DND-41 (cell line): ENCODE results near the gene MCCC2.
"Not testable (repeated sequence)": the region's sequence is repeated elsewhere in the genome, so short reads cannot be mapped to it uniquely, and the experiment has no call there.

ENCODE experiments used
- ATAC-seq: fragments of 200-7000 bp; cut with Tn5 transposase; 3 replicates; pipeline ENCODE4 v1.9.1; 2021; ENCODE audit warnings: low read depth; ENCODE audit not compliant: insufficient read depth
- DNase-seq: peaks from one replicate; pipeline ENCODE4 v3.0.0-alpha.2; 2020
- H2AFZ ChIP-seq: 2 replicates; pipeline ENCODE4 v1.6.0; 2012; ENCODE audit warnings: low read depth, low read length
- H3K27ac ChIP-seq: 2 replicates; pipeline ENCODE4 v1.5.1; 2012; ENCODE audit warnings: low read length, inconsistent platforms
- H3K27me3 ChIP-seq: fragments of 200-600 bp; sonication (generic); 2 replicates; pipeline ENCODE4 v1.6.0; 2012; ENCODE audit warnings: low read length, mild to moderate bottlenecking, inconsistent platforms; ENCODE audit not compliant: insufficient read depth, poor library complexity
- H3K36me3 ChIP-seq: 2 replicates; pipeline ENCODE4 v1.5.1; 2012; ENCODE audit warnings: low read length, inconsistent platforms; ENCODE audit not compliant: insufficient read depth
- H3K4me1 ChIP-seq: 2 replicates; pipeline ENCODE4 v1.5.1; 2012; ENCODE audit warnings: mild to moderate bottlenecking, low read length; ENCODE audit not compliant: insufficient read depth
- H3K4me2 ChIP-seq: 2 replicates; pipeline ENCODE4 v1.6.0; 2012; ENCODE audit warnings: mild to moderate bottlenecking, moderate library complexity, low read length, inconsistent platforms; ENCODE audit not compliant: insufficient read depth
- H3K4me3 ChIP-seq, 2 experiments: fragments of 200-600 bp in 1 of 2; shearing (Covaris generic) in 1 of 2; 2 replicates each; pipeline ENCODE4 v1.5.1; 2012 to 2016; ENCODE audit warnings: inconsistent platforms in 2 of 2, low read length in 2 of 2, mild to moderate bottlenecking in 2 of 2, low read depth in 1 of 2, moderate library complexity in 1 of 2
- H3K79me2 ChIP-seq: 2 replicates; pipeline ENCODE4 v1.6.0; 2012; ENCODE audit warnings: low read length, inconsistent platforms; ENCODE audit not compliant: insufficient read depth
- H3K9ac ChIP-seq: 2 replicates; pipeline ENCODE4 v1.6.0; 2012; ENCODE audit warnings: low read depth, mild to moderate bottlenecking, inconsistent platforms, low read length, moderate library complexity
- H3K9me3 ChIP-seq: 2 replicates; pipeline ENCODE4 v1.5.1; 2012; ENCODE audit warnings: low read length, moderate library complexity, mild to moderate bottlenecking, inconsistent platforms; ENCODE audit not compliant: insufficient read depth, severe bottlenecking
- H4K20me1 ChIP-seq: 2 replicates; pipeline ENCODE4 v1.6.0; 2012; ENCODE audit warnings: low read length; ENCODE audit not compliant: insufficient read depth
- EZH2 ChIP-seq: IDR thresholded peaks from 3 replicates; pipeline ENCODE4 v1.6.1; 2012; ENCODE audit warnings: borderline replicate concordance, low read depth, mild to moderate bottlenecking, moderate library complexity, low read length, inconsistent platforms; ENCODE audit not compliant: severe bottlenecking
- TF ChIP-seq, protein P1 (sequence below): IDR thresholded peaks from 2 replicates; pipeline ENCODE4 v1.5.1; 2012; ENCODE audit warnings: borderline replicate concordance, low read length, moderate library complexity, mild to moderate bottlenecking; ENCODE audit not compliant: poor library complexity, severe bottlenecking; ENCODE audit errors: extremely low read depth

Gene MCCC2

DNA sequence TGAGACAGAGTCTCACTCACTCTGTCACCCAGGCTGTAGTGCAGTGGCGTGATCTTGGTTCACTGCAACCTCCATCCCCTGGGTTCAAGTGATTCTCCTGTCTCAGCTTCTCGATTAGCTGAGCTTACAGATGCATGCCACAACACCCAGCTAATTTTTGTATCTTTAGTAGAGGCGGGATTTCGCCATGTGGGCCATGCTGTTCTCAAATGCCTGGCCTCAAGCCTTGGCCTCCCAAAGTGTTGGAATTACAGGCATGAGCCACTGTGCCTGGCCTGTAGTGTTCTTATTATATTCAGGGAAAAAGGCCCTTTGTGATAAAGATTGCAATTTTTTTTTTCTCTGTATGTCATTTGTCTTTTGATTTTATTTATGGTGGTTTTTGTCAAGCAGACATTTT is 24.0 kb upstream of the MCCC2 start:
- Histone ChIP-seq H4K20me1 (no peaks in the 10 kb centered on the region), H3K79me2 (no peaks in the 10 kb centered on the region), H3K27ac (no peak overlapping the region), H3K4me1 (no peaks in the 10 kb centered on the region), H3K4me2 (no peak overlapping the region), H2AFZ (no peak overlapping the region), H3K9ac (no peak overlapping the region), H3K27me3 (no peaks in the 10 kb centered on the region), H3K36me3 (peaks cover 61% of the 10 kb centered on the region), H3K4me3 (no peak overlapping the region), H3K9me3 (no peaks in the 10 kb centered on the region)
- DNase-seq (no peak), ATAC-seq (no peak)
- TF ChIP-seq, protein P1, sequence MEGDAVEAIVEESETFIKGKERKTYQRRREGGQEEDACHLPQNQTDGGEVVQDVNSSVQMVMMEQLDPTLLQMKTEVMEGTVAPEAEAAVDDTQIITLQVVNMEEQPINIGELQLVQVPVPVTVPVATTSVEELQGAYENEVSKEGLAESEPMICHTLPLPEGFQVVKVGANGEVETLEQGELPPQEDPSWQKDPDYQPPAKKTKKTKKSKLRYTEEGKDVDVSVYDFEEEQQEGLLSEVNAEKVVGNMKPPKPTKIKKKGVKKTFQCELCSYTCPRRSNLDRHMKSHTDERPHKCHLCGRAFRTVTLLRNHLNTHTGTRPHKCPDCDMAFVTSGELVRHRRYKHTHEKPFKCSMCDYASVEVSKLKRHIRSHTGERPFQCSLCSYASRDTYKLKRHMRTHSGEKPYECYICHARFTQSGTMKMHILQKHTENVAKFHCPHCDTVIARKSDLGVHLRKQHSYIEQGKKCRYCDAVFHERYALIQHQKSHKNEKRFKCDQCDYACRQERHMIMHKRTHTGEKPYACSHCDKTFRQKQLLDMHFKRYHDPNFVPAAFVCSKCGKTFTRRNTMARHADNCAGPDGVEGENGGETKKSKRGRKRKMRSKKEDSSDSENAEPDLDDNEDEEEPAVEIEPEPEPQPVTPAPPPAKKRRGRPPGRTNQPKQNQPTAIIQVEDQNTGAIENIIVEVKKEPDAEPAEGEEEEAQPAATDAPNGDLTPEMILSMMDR = no peak
- TF ChIP-seq EZH2 = no peak

DNA sequence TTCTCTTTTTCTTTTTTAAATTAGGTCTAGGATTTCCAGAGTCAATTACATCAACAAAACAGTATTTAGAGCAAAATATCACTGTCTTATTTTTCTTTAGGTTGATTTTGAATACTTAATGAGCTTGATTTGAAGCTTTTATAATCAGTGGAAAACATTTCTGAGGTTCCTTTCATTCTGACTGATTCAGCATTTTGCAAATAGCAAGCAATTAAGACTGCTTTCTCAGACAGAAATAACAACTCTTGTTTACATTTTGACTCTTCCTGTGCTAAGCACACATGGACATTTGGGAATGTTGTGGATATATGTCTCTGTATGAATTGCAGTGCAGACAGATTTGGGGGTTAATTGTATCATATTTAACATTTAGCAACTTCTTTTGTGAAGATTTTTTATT is 22.2 kb upstream of the MCCC2 start:
- ATAC-seq (no peak), DNase-seq (no peak)
- Histone ChIP-seq H3K4me2 (no peak overlapping the region), H3K9me3 (no peaks in the 10 kb centered on the region), H3K79me2 (no peaks in the 10 kb centered on the region), H3K36me3 (peaks cover 48% of the 10 kb centered on the region), H3K9ac (no peak overlapping the region), H4K20me1 (no peaks in the 10 kb centered on the region), H3K27me3 (no peaks in the 10 kb centered on the region), H2AFZ (no peak overlapping the region), H3K27ac (no peak overlapping the region), H3K4me1 (no peaks in the 10 kb centered on the region), H3K4me3 (no peak overlapping the region)
- TF ChIP-seq, protein P1 = no peak
- TF ChIP-seq EZH2 = no peak

DNA sequence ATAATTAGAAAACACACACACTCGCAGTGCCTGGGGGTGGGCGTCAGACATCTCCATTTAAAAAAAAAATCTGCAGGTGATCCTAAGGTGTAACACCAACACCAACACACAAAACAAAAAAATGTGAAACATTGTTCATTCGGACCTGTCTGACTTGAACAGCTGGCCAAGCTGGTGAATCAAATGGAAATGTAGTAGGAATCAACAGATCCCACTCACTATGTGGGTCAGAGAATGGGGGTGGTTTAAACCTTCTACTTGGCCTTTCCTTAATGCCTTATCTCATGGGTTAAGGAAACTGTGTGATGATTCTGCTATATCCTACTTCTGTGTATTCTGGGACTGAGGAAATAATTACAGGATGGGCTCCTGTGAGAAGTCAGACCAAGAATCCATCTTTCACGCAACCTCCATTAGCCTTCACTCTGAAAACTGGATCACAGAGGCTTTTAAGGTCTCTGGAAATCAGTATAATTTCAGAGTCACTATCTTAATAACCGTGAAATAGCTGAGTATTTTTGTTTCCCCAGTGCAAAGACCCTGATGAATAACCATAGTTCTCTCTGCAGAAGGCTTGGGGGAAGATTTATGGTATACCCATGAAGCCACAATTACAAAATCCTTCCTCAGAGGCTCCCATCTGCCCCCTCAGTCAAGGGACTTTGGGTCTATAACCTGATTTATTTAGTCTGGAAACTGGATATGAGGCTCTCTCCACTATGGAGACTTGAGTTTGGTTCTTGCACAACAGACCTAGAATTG is 17.2 kb upstream of the MCCC2 start:
- Histone ChIP-seq H3K4me1 (no peaks in the 10 kb centered on the region), H3K4me2 (no peak overlapping the region), H3K36me3 (peaks cover 12% of the 10 kb centered on the region; the same call in 1 of the 2 replicates), H3K9ac (no peak overlapping the region), H3K27me3 (no peaks in the 10 kb centered on the region), H3K27ac (no peak overlapping the region), H2AFZ (no peak overlapping the region), H4K20me1 (no peaks in the 10 kb centered on the region), H3K9me3 (no peaks in the 10 kb centered on the region), H3K4me3 (no peak overlapping the region), H3K79me2 (no peaks in the 10 kb centered on the region)
- ATAC-seq (no peak), DNase-seq (no peak)
- TF ChIP-seq, protein P1 = no peak
- TF ChIP-seq EZH2 = no peak

DNA sequence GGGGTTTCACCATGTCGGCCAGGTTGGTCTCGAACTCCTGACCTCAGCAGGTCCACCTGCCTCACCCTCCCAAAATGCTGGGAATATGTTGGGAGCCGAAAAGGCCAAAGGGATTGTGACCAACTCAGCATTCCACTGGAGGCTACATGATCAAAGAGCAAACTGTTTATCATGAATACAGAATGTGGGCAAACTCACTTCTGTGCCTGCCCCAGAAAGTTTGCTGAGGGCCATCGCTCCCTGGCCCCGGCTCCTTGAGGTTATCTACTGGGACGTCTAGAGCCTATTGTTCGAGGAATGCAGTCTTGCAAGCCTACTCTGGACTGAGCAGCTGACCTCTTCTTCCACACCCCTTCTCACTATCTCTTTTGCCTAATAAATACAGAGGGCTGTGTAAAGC is 15.3 kb upstream of the MCCC2 start:
- H3K9ac ChIP-seq, H3K4me3 ChIP-seq: not testable (repeated sequence)

More for the DNA sequence above, 15.3 kb upstream of the MCCC2 start:
- not testable (repeated sequence) for H3K4me2 ChIP-seq, H3K36me3 ChIP-seq, ATAC-seq, H2AFZ ChIP-seq, DNase-seq, H3K27me3 ChIP-seq, H4K20me1 ChIP-seq, H3K9me3 ChIP-seq, H3K79me2 ChIP-seq, H3K4me1 ChIP-seq, H3K27ac ChIP-seq
